Loucy (cell line): ENCODE data around the gene PRM2.

Experiments
- H2AFZ ChIP-seq: fragments of 200-600 bp; sonication (generic); 2 replicates; pipeline ENCODE4 v1.6.0; 2016; ENCODE audit warnings: antibody characterized with exemption, mild to moderate bottlenecking, low read length, moderate library complexity
- H3F3A ChIP-seq: fragments of 200-600 bp; 2 replicates; pipeline ENCODE4 v1.6.0; 2016; ENCODE audit warnings: antibody characterized with exemption, low read depth, mild to moderate bottlenecking
- H3K27me3 ChIP-seq: fragments of 200-600 bp; sonication (generic); 2 replicates; pipeline ENCODE4 v1.6.1; 2014; ENCODE audit warnings: low read length, mild to moderate bottlenecking; ENCODE audit not compliant: insufficient read depth, poor library complexity, severe bottlenecking
- H3K36me3 ChIP-seq: fragments of 200-600 bp; sonication (generic); 2 replicates; pipeline ENCODE4 v1.6.1; 2016; ENCODE audit warnings: low read length; ENCODE audit not compliant: insufficient read depth
- H3K4me1 ChIP-seq: fragments of 200-600 bp; sonication (generic); 2 replicates; pipeline ENCODE4 v1.5.1; 2014; ENCODE audit warnings: low read length, mild to moderate bottlenecking; ENCODE audit not compliant: insufficient read depth, poor library complexity, severe bottlenecking
- H3K4me2 ChIP-seq: fragments of 200-600 bp; sonication (generic); 2 replicates; pipeline ENCODE4 v1.6.0; 2014; ENCODE audit warnings: antibody characterized with exemption, low read length, low read depth, mild to moderate bottlenecking; ENCODE audit not compliant: poor library complexity, severe bottlenecking
- H3K4me3 ChIP-seq: fragments of 200-600 bp; sonication (generic); 2 replicates; pipeline ENCODE4 v1.5.1; 2014; ENCODE audit warnings: low read length, mild to moderate bottlenecking, mixed read lengths; ENCODE audit not compliant: poor library complexity, severe bottlenecking
- H3K79me2 ChIP-seq: fragments of 200-600 bp; sonication (generic); 2 replicates; pipeline ENCODE4 v1.6.1; 2014; ENCODE audit warnings: low read length; ENCODE audit not compliant: insufficient read depth
- H3K9ac ChIP-seq: fragments of 200-600 bp; sonication (generic); 2 replicates; pipeline ENCODE4 v1.6.0; 2014; ENCODE audit warnings: mild to moderate bottlenecking, low read depth, low read length, moderate library complexity; ENCODE audit not compliant: poor library complexity, severe bottlenecking
- H3K9me2 ChIP-seq: fragments of 200-600 bp; sonication (generic); replicated peaks from 2 replicates; pipeline ENCODE4 v1.6.1; 2016; ENCODE audit warnings: low read depth, low read length, mixed read lengths
- H3K9me3 ChIP-seq: fragments of 200-600 bp; sonication (generic); 2 replicates; pipeline ENCODE4 v1.6.1; 2014; ENCODE audit warnings: mild to moderate bottlenecking, antibody characterized with exemption, low read length, low read depth; ENCODE audit not compliant: insufficient read depth
- H4K20me1 ChIP-seq: fragments of 200-600 bp; sonication (generic); 2 replicates; pipeline ENCODE4 v1.6.0; 2014; ENCODE audit warnings: antibody characterized with exemption, low read length, mild to moderate bottlenecking; ENCODE audit not compliant: insufficient read depth, poor library complexity, severe bottlenecking
- EZH2phosphoT487 ChIP-seq: fragments of 200-600 bp; IDR thresholded peaks from 2 replicates; pipeline ENCODE4 v1.6.1; 2018; ENCODE audit warnings: antibody characterized with exemption, mild to moderate bottlenecking, moderate library complexity, borderline replicate concordance
- TF ChIP-seq, protein P1 (sequence below): fragments of 200-600 bp; sonication (generic); conservative IDR thresholded peaks from 2 replicates; pipeline ENCODE4 v1.5.1; 2014; ENCODE audit warnings: mild to moderate bottlenecking, antibody characterized with exemption, low read length

The PRM2 gene

GRCh38 chr16:11238272-11239202 is 37.7 kb downstream of the PRM2 start:
- peaks cover 10% of the 10 kb centered on the region for H3K4me1 ChIP-seq
- H3K27me3 ChIP-seq: no peaks in the 10 kb centered on the region
- H3K36me3 ChIP-seq: no peaks in the 10 kb centered on the region
- no peak for TF ChIP-seq EZH2phosphoT487
- TF ChIP-seq, protein P1, sequence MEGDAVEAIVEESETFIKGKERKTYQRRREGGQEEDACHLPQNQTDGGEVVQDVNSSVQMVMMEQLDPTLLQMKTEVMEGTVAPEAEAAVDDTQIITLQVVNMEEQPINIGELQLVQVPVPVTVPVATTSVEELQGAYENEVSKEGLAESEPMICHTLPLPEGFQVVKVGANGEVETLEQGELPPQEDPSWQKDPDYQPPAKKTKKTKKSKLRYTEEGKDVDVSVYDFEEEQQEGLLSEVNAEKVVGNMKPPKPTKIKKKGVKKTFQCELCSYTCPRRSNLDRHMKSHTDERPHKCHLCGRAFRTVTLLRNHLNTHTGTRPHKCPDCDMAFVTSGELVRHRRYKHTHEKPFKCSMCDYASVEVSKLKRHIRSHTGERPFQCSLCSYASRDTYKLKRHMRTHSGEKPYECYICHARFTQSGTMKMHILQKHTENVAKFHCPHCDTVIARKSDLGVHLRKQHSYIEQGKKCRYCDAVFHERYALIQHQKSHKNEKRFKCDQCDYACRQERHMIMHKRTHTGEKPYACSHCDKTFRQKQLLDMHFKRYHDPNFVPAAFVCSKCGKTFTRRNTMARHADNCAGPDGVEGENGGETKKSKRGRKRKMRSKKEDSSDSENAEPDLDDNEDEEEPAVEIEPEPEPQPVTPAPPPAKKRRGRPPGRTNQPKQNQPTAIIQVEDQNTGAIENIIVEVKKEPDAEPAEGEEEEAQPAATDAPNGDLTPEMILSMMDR: no peak
- no peak overlapping the region for H2AFZ ChIP-seq
- no peaks in the 10 kb centered on the region for H3K9me2 ChIP-seq
- no peaks in the 10 kb centered on the region for H4K20me1 ChIP-seq
- no peaks in the 10 kb centered on the region for H3K9me3 ChIP-seq
- no peak overlapping the region for H3K4me2 ChIP-seq
- H3K79me2 ChIP-seq: no peaks in the 10 kb centered on the region
- no peaks in the 10 kb centered on the region for H3F3A ChIP-seq
- H3K4me3 ChIP-seq: no peak overlapping the region
- H3K9ac ChIP-seq: no peak overlapping the region

GRCh38 chr16:11236461-11237254 is 39.6 kb downstream of the PRM2 start:
- Histone ChIP-seq H3K9me3 (no peaks in the 10 kb centered on the region), H3F3A (no peaks in the 10 kb centered on the region), H3K79me2 (no peaks in the 10 kb centered on the region), H2AFZ (no peak overlapping the region), H4K20me1 (no peaks in the 10 kb centered on the region), H3K4me3 (no peak overlapping the region), H3K9me2 (no peaks in the 10 kb centered on the region), H3K36me3 (no peaks in the 10 kb centered on the region), H3K27me3 (no peaks in the 10 kb centered on the region), H3K4me2 (no peak overlapping the region), H3K4me1 (peaks cover 24% of the 10 kb centered on the region), H3K9ac (no peak overlapping the region)
- TF ChIP-seq, protein P1: no peak
- TF ChIP-seq EZH2phosphoT487: no peak

- no peaks in the 10 kb centered on the region for H3K9me2 ChIP-seq
- H4K20me1 ChIP-seq: no peaks in the 10 kb centered on the region
- H2AFZ ChIP-seq: no peak overlapping the region
- no peaks in the 10 kb centered on the region for H3K9me3 ChIP-seq
- no peaks in the 10 kb centered on the region for H3K27me3 ChIP-seq
- H3K4me1 ChIP-seq: peaks cover 23% of the 10 kb centered on the region
- H3K4me2 ChIP-seq: no peak overlapping the region
- H3K79me2 ChIP-seq: no peaks in the 10 kb centered on the region
- H3F3A ChIP-seq: no peaks in the 10 kb centered on the region
- TF ChIP-seq, protein P1: no peak
- no peak for TF ChIP-seq EZH2phosphoT487
- H3K9ac ChIP-seq: no peak overlapping the region
- no peak overlapping the region for H3K4me3 ChIP-seq
- H3K36me3 ChIP-seq: no peaks in the 10 kb centered on the region
These were observed 40.6 kb downstream of the PRM2 start for GRCh38 chr16:11235703-11235991.
